Skin epidermis (tissue), 12 donors: Measurements from ENCODE around the gene CRYL1.
A peak's percentile ranks its signal among the peaks of the same experiment; 100 is the strongest.

Source experiments
- H3K27ac ChIP-seq, 21 experiments: fragments of 200-600 bp; sonication (generic) in 11 of 21; one replicate each; pipeline ENCODE4 v1.5.0; 2020; ENCODE audit warnings: mild to moderate bottlenecking in 3 of 21, inconsistent platforms in 2 of 21, moderate library complexity in 2 of 21
- H3K4me3 ChIP-seq, 7 experiments: fragments of 200-600 bp; sonication (generic) in 2 of 7; one replicate each; pipeline ENCODE4 v1.5.0; 2020; ENCODE audit warnings: inconsistent platforms in 2 of 7, mild to moderate bottlenecking in 2 of 7, moderate library complexity in 1 of 7

CRYL1 gene

GRCh38 chr13:20465218-20465879 is 60.3 kb downstream of the CRYL1 start:
- H3K4me3 ChIP-seq: no peak overlapping the region
- peak overlapping the region in 10 of 21 experiments; percentile 3 to 62 (median 32) for H3K27ac ChIP-seq

GRCh38 chr13:20462921-20463320 is 62.7 kb downstream of the CRYL1 start:
- peak overlapping the region in 2 of 21 experiments; percentile 17 to 71 for H3K27ac ChIP-seq

GRCh38 chr13:20462533-20462915 is 63.1 kb downstream of the CRYL1 start:
- peak overlapping the region in 3 of 21 experiments; percentile 17 to 71 (median 57) for H3K27ac ChIP-seq
- no peak overlapping the region for H3K4me3 ChIP-seq

More at GRCh38 chr13:20462921-20463320, 62.7 kb downstream of the CRYL1 start:
- no peak overlapping the region for H3K4me3 ChIP-seq

- Histone ChIP-seq H3K4me3 (no peak overlapping the region), H3K27ac (peak overlapping the region in 11 of 21 experiments; percentile 10 to 82 (median 47))
Observed at GRCh38 chr13:20461860-20462532, 63.7 kb downstream of the CRYL1 start.

GRCh38 chr13:20461481-20461859 is 64.2 kb downstream of the CRYL1 start:
- Histone ChIP-seq H3K27ac (peak overlapping the region in 13 of 21 experiments; percentile 10 to 82 (median 47)), H3K4me3 (no peak overlapping the region)

- H3K4me3 ChIP-seq: no peak overlapping the region
- peak overlapping the region in 7 of 21 experiments; percentile 10 to 82 (median 26) for H3K27ac ChIP-seq
Observed at GRCh38 chr13:20460761-20461160, 64.9 kb downstream of the CRYL1 start.

- peak overlapping the region in 2 of 21 experiments; percentile 7 to 25 for H3K27ac ChIP-seq
Observed at GRCh38 chr13:20457670-20458069, 68.0 kb downstream of the CRYL1 start.

GRCh38 chr13:20456737-20457136 is 68.9 kb downstream of the CRYL1 start:
- Histone ChIP-seq H3K27ac (peak overlapping the region in 2 of 21 experiments; percentile 25 to 41), H3K4me3 (no peak overlapping the region)

More at GRCh38 chr13:20457670-20458069, 68.0 kb downstream of the CRYL1 start:
- no peak overlapping the region for H3K4me3 ChIP-seq

- no peak overlapping the region for H3K4me3 ChIP-seq
- no peak overlapping the region for H3K27ac ChIP-seq
Observed at GRCh38 chr13:20451397-20451796, 74.3 kb downstream of the CRYL1 start.

- H3K27ac ChIP-seq: no peak overlapping the region
- H3K4me3 ChIP-seq: no peak overlapping the region
Observed at GRCh38 chr13:20448470-20448869, 77.2 kb downstream of the CRYL1 start.

GRCh38 chr13:20446900-20447299 is 78.8 kb downstream of the CRYL1 start:
- Histone ChIP-seq H3K4me3 (no peak overlapping the region), H3K27ac (no peak overlapping the region)

GRCh38 chr13:20446405-20446804 is 79.3 kb downstream of the CRYL1 start:
- H3K27ac ChIP-seq: no peak overlapping the region
- no peak overlapping the region for H3K4me3 ChIP-seq

- H3K4me3 ChIP-seq: no peak overlapping the region
- peak overlapping the region in 6 of 21 experiments; percentile 2 to 79 (median 46) for H3K27ac ChIP-seq
Observed at GRCh38 chr13:20442798-20443381, 82.8 kb downstream of the CRYL1 start.

GRCh38 chr13:20442375-20442774 is 83.3 kb downstream of the CRYL1 start:
- Histone ChIP-seq H3K27ac (peak overlapping the region in 9 of 21 experiments; percentile 2 to 79 (median 29)), H3K4me3 (no peak overlapping the region)

- no peak overlapping the region for H3K4me3 ChIP-seq
- peak overlapping the region in 7 of 21 experiments; percentile 14 to 79 (median 29) for H3K27ac ChIP-seq
Observed at GRCh38 chr13:20441879-20442278, 83.8 kb downstream of the CRYL1 start.

- H3K4me3 ChIP-seq: no peak overlapping the region
- H3K27ac ChIP-seq: peak overlapping the region in 5 of 21 experiments; percentile 15 to 79 (median 64)
Observed at GRCh38 chr13:20441056-20441455, 84.6 kb downstream of the CRYL1 start.

GRCh38 chr13:20439261-20439660 is 86.4 kb downstream of the CRYL1 start:
- peak overlapping the region in 4 of 21 experiments; percentile 0 to 79 (median 60) for H3K27ac ChIP-seq
- H3K4me3 ChIP-seq: no peak overlapping the region

- H3K27ac ChIP-seq: peak overlapping the region in 3 of 21 experiments; percentile 51 to 79 (median 68)
- no peak overlapping the region for H3K4me3 ChIP-seq
Observed at GRCh38 chr13:20438801-20439200, 86.9 kb downstream of the CRYL1 start.

GRCh38 chr13:20436505-20436904 is 89.2 kb downstream of the CRYL1 start:
- no peak overlapping the region for H3K4me3 ChIP-seq
- peak overlapping the region in 1 of 21 experiments; percentile 39 for H3K27ac ChIP-seq

- Histone ChIP-seq H3K27ac (peak overlapping the region in 1 of 21 experiments; percentile 39), H3K4me3 (no peak overlapping the region)
Observed at GRCh38 chr13:20435616-20436368, 89.9 kb downstream of the CRYL1 start.
